Tibial nerve (tissue), 4 donors: ENCODE measurements around the gene BBS1. TPM values are rescaled to one million over a fixed set of nuclear protein-coding genes. Genes with fewer than 3 reads are reported as not detected.

Experiments
- DNase-seq, 2 donors: peaks; one replicate each; pipeline ENCODE4 v3.0.0-alpha.2; 2019; ENCODE audit warnings: low spot score in 2 of 2
- H3K27ac ChIP-seq, 4 donors: fragments of 200-600 bp; sonication (generic) in 3 of 4; one replicate each; pipeline ENCODE4 v1.5.1; 2017 to 2019; ENCODE audit warnings: mild to moderate bottlenecking in 1 of 4
- H3K27me3 ChIP-seq, 2 donors: fragments of 200-600 bp; sonication (generic) in 1 of 2; one replicate each; pipeline versions ENCODE4 v1.5.1 to v1.6.0; 2017 to 2019
- H3K36me3 ChIP-seq, 3 donors: fragments of 200-600 bp; sonication (generic); one replicate each; pipeline ENCODE4 v1.5.1; 2018 to 2019
- H3K4me1 ChIP-seq, 4 donors: fragments of 200-600 bp; sonication (generic) in 3 of 4; one replicate each; pipeline ENCODE4 v1.5.1; 2017 to 2019
- H3K4me3 ChIP-seq, 4 donors: fragments of 200-600 bp; sonication (generic) in 3 of 4; one replicate each; pipeline ENCODE4 v1.5.1; 2017 to 2019; ENCODE audit warnings: mild to moderate bottlenecking in 1 of 4, moderate library complexity in 1 of 4
- H3K9me3 ChIP-seq, 4 donors: fragments of 200-600 bp; sonication (generic) in 3 of 4; one replicate each; pipeline ENCODE4 v1.5.1; 2017 to 2019
- CTCF ChIP-seq, 5 experiments: fragments of 200-600 bp in 3 of 5; fragments of 450-650 bp in 2 of 5; sonication (generic) in 3 of 5; IDR thresholded peaks; one replicate each; pipeline ENCODE4 v1.5.1; 2016 to 2019; ENCODE audit warnings: antibody characterized with exemption in 5 of 5, mild to moderate bottlenecking in 3 of 5, moderate library complexity in 2 of 5
- EP300 ChIP-seq, 2 donors: sonication (generic); formaldehyde crosslinking; IDR thresholded peaks; one replicate each; pipeline ENCODE4 v1.6.1; 2017; ENCODE audit warnings: antibody characterized with exemption in 2 of 2, mild to moderate bottlenecking in 1 of 2
- POLR2A ChIP-seq, 2 donors: fragments of 450-650 bp; IDR thresholded peaks; one replicate each; pipeline ENCODE4 v1.6.1; 2017; ENCODE audit warnings: antibody characterized with exemption in 2 of 2, mild to moderate bottlenecking in 2 of 2, moderate library complexity in 2 of 2
- WGBS, 2 donors: methylation state at CpG; one replicate each; pipeline ENCODE4 v1.1.5; 2018; 5-methylcytosine and 5-hydroxymethylcytosine counted together
- total RNA-seq, 4 donors: library from RNA; depleted of rRNA; stranded (reverse); fragments of >200 nt; gene quantifications; one replicate each; pipeline ENCODE4 v1.1.0, GENCODE V29; 2016

The BBS1 gene
- total RNA-seq, 4 donors from 2014 or later, result 66.1 to 161 (median 104) TPM

GRCh38 chr11:66493130-66493529, 17.3 kb upstream of the BBS1 start:
- 92 to 93% methylated on average over 10 of the region's 10 CpGs for WGBS, 2 donors
- Histone ChIP-seq H3K36me3 (peaks cover 0 to 97% (median 0%) of the 10 kb centered on the region in 3 donors), H3K4me3 (no peak overlapping the region), H3K4me1 (no peaks in the 10 kb centered on the region), H3K27ac (no peak overlapping the region), H3K9me3 (no peaks in the 10 kb centered on the region), H3K27me3 (no peaks in the 10 kb centered on the region)
- TF ChIP-seq POLR2A (IDR thresholded peaks at IDR 0.05) (no peak), CTCF (IDR thresholded peaks at IDR 0.05) (no peak), EP300 (IDR thresholded peaks at IDR 0.05) (no peak)
- DNase-seq, result no peak

GRCh38 chr11:66494458-66494857, 16.0 kb upstream of the BBS1 start:
- H3K4me3 ChIP-seq, result no peak overlapping the region
- H3K27ac ChIP-seq, result no peak overlapping the region
- WGBS, 2 donors, result 78 to 81% methylated on average over 7 of the region's 7 CpGs
- no peaks in the 10 kb centered on the region for H3K27me3 ChIP-seq
- H3K36me3 ChIP-seq, result peaks cover 0 to 97% (median 0%) of the 10 kb centered on the region in 3 donors
- DNase-seq, result no peak
- no peaks in the 10 kb centered on the region for H3K9me3 ChIP-seq
- TF ChIP-seq EP300 (IDR thresholded peaks at IDR 0.05) (no peak), POLR2A (IDR thresholded peaks at IDR 0.05) (no peak), CTCF (IDR thresholded peaks at IDR 0.05) (no peak)
- no peaks in the 10 kb centered on the region for H3K4me1 ChIP-seq

GRCh38 chr11:66494935-66495334, 15.5 kb upstream of the BBS1 start:
- Histone ChIP-seq H3K4me1 (no peaks in the 10 kb centered on the region), H3K9me3 (no peaks in the 10 kb centered on the region), H3K27ac (no peak overlapping the region), H3K36me3 (peaks cover 0 to 97% (median 0%) of the 10 kb centered on the region in 3 donors), H3K27me3 (no peaks in the 10 kb centered on the region), H3K4me3 (no peak overlapping the region)
- TF ChIP-seq EP300 (IDR thresholded peaks at IDR 0.05) (no peak), CTCF (IDR thresholded peaks at IDR 0.05) (no peak), POLR2A (IDR thresholded peaks at IDR 0.05) (no peak)
- 81 to 86% methylated on average over 14 of the region's 14 CpGs for WGBS, 2 donors
- DNase-seq, result no peak

GRCh38 chr11:66495401-66495854, 15.0 kb upstream of the BBS1 start:
- peaks cover 0 to 99% (median 0%) of the 10 kb centered on the region in 3 donors for H3K36me3 ChIP-seq
- H3K27me3 ChIP-seq, result no peaks in the 10 kb centered on the region
- TF ChIP-seq POLR2A (IDR thresholded peaks at IDR 0.05), result no peak
- TF ChIP-seq CTCF (IDR thresholded peaks at IDR 0.05), result no peak
- TF ChIP-seq EP300 (IDR thresholded peaks at IDR 0.05), result no peak
- 86 to 89% methylated on average over 12 to 17 of the region's 17 CpGs for WGBS, 2 donors
- H3K4me3 ChIP-seq, result no peak overlapping the region
- H3K4me1 ChIP-seq, result no peaks in the 10 kb centered on the region
- no peak overlapping the region for H3K27ac ChIP-seq
- no peaks in the 10 kb centered on the region for H3K9me3 ChIP-seq
- no peak for DNase-seq

GRCh38 chr11:66497206-66497605, 13.2 kb upstream of the BBS1 start:
- no peaks in the 10 kb centered on the region for H3K27me3 ChIP-seq
- TF ChIP-seq POLR2A (IDR thresholded peaks at IDR 0.05), result no peak
- no peak for TF ChIP-seq EP300 (IDR thresholded peaks at IDR 0.05)
- no peak for TF ChIP-seq CTCF (IDR thresholded peaks at IDR 0.05)
- H3K4me3 ChIP-seq, result no peak overlapping the region
- DNase-seq, result no peak
- peaks cover 0 to 86% (median 0%) of the 10 kb centered on the region in 3 donors for H3K36me3 ChIP-seq
- H3K4me1 ChIP-seq, result no peaks in the 10 kb centered on the region
- H3K9me3 ChIP-seq, result no peaks in the 10 kb centered on the region
- no peak overlapping the region for H3K27ac ChIP-seq
- 93 to 97% methylated on average over 13 to 16 of the region's 16 CpGs for WGBS, 2 donors
